Hematopoietic multipotent progenitor cell treated with erythropoietin and hydrocortisone succinate and interleukin-3 and kit ligand, for 8 days (in vitro differentiated cells): ENCODE data around the gene WBP2.
"Not testable (repeated sequence)": the region's sequence is repeated elsewhere in the genome, so short reads cannot be mapped to it uniquely, and the experiment has no call there.

Source experiments
- DNase-seq: peaks from one replicate; pipeline ENCODE4 v3.0.0-alpha.2; 2015

WBP2 gene

GRCh38 chr17:75812096-75813013, 42.8 kb downstream of the WBP2 start:
- no peak for DNase-seq

- no peak for DNase-seq
Measured at GRCh38 chr17:75811174-75811573, 44.0 kb downstream of the WBP2 start.

- not testable (repeated sequence) for DNase-seq
Measured at GRCh38 chr17:75810756-75811155, 44.4 kb downstream of the WBP2 start.

- DNase-seq: no peak
Measured at GRCh38 chr17:75810216-75810615, 44.9 kb downstream of the WBP2 start.

GRCh38 chr17:75809631-75810111, 45.5 kb downstream of the WBP2 start:
- DNase-seq: no peak

- no peak for DNase-seq
Measured at GRCh38 chr17:75808905-75809621, 46.1 kb downstream of the WBP2 start.

GRCh38 chr17:75808549-75808904, 46.6 kb downstream of the WBP2 start:
- DNase-seq: no peak

GRCh38 chr17:75807861-75808260, 47.3 kb downstream of the WBP2 start:
- no peak for DNase-seq

GRCh38 chr17:75806822-75807500, 48.2 kb downstream of the WBP2 start:
- no peak for DNase-seq

- no peak for DNase-seq
Measured at GRCh38 chr17:75803883-75804282, 51.3 kb downstream of the WBP2 start.

GRCh38 chr17:75799402-75799801, 55.7 kb downstream of the WBP2 start:
- no peak for DNase-seq

GRCh38 chr17:75795820-75796607, 59.1 kb downstream of the WBP2 start:
- DNase-seq: no peak
